H9 (cell line): ENCODE measurements around the gene RNU1-4. TPM values are rescaled to one million over a fixed set of nuclear protein-coding genes. Genes with fewer than 3 reads are reported as not detected.
"Not testable (repeated sequence)": the region's sequence is repeated elsewhere in the genome, so short reads cannot be mapped to it uniquely, and the experiment has no call there.

Experiments
- DNase-seq: peaks from one replicate; pipeline ENCODE4 v3.0.0-alpha.2; 2017
- H2AFZ ChIP-seq: one replicate; pipeline ENCODE4 v1.6.1; 2013; ENCODE audit warnings: mild to moderate bottlenecking, low read length, control low read depth, moderate library complexity
- H2AK5ac ChIP-seq: 2 replicates; pipeline ENCODE4 v1.6.1; 2013; ENCODE audit warnings: low read length, control low read depth, mixed read lengths; ENCODE audit not compliant: insufficient read length
- H2BK120ac ChIP-seq: one replicate; pipeline ENCODE4 v1.6.1; 2013; ENCODE audit warnings: low read depth, mild to moderate bottlenecking, low read length, control low read depth, inconsistent platforms; ENCODE audit not compliant: poor library complexity, severe bottlenecking
- H2BK12ac ChIP-seq: 2 replicates; pipeline ENCODE4 v1.6.1; 2013; ENCODE audit warnings: low read length, control low read depth, mixed read lengths, low read depth; ENCODE audit not compliant: insufficient read length
- H2BK15ac ChIP-seq: 2 replicates; pipeline ENCODE4 v1.6.1; 2013; ENCODE audit warnings: low read depth, low read length, control low read depth
- H2BK20ac ChIP-seq: one replicate; pipeline ENCODE4 v1.6.1; 2013; ENCODE audit warnings: low read depth, mild to moderate bottlenecking, low read length, control low read depth, inconsistent platforms; ENCODE audit not compliant: poor library complexity, severe bottlenecking
- H2BK5ac ChIP-seq: 2 replicates; pipeline ENCODE4 v1.6.1; 2013; ENCODE audit warnings: low read length, control low read depth, mixed read lengths; ENCODE audit not compliant: insufficient read length
- H3K14ac ChIP-seq: 2 replicates; pipeline ENCODE4 v1.6.1; 2013; ENCODE audit warnings: low read length, control low read depth; ENCODE audit not compliant: insufficient read depth
- H3K18ac ChIP-seq: 2 replicates; pipeline ENCODE4 v1.6.1; 2013; ENCODE audit warnings: low read depth, mild to moderate bottlenecking, mixed read lengths, low read length, control low read depth; ENCODE audit not compliant: insufficient read length
- H3K23ac ChIP-seq: 2 replicates; pipeline ENCODE4 v1.6.1; 2013; ENCODE audit warnings: low read length, control low read depth, mixed read lengths, low read depth; ENCODE audit not compliant: insufficient read length
- H3K23me2 ChIP-seq: 2 replicates; pipeline ENCODE4 v1.6.1; 2013; ENCODE audit warnings: low read depth, mild to moderate bottlenecking, mixed read lengths, low read length, control low read depth; ENCODE audit not compliant: insufficient read length, poor library complexity, severe bottlenecking
- H3K27ac ChIP-seq: 2 replicates; pipeline ENCODE4 v1.5.1; 2013; ENCODE audit warnings: low read length, control low read depth, mixed read lengths, low read depth; ENCODE audit not compliant: insufficient read length
- H3K27me3 ChIP-seq: 2 replicates; pipeline ENCODE4 v1.6.1; 2013; ENCODE audit warnings: low read length, control low read depth, inconsistent platforms; ENCODE audit not compliant: insufficient read depth
- H3K4ac ChIP-seq: 2 replicates; pipeline ENCODE4 v1.6.1; 2013; ENCODE audit warnings: low read depth, mild to moderate bottlenecking, control low read depth, inconsistent platforms, low read length, moderate library complexity
- H3K4me1 ChIP-seq: 2 replicates; pipeline ENCODE4 v1.6.1; 2013; ENCODE audit warnings: low read length, control low read depth, inconsistent platforms; ENCODE audit not compliant: insufficient read depth
- H3K4me2 ChIP-seq: 2 replicates; pipeline ENCODE4 v1.6.1; 2013; ENCODE audit warnings: low read length, control low read depth, mixed read lengths; ENCODE audit not compliant: insufficient read length, insufficient read depth
- H3K56ac ChIP-seq: 2 replicates; pipeline ENCODE4 v1.6.1; 2013; ENCODE audit warnings: low read depth, mild to moderate bottlenecking, mixed read lengths, low read length, control low read depth; ENCODE audit not compliant: insufficient read length
- H3K79me1 ChIP-seq: 2 replicates; pipeline ENCODE4 v1.6.1; 2013; ENCODE audit warnings: low read depth, mild to moderate bottlenecking, moderate library complexity, low read length, control low read depth, inconsistent platforms; ENCODE audit not compliant: insufficient read depth, poor library complexity, severe bottlenecking
- H3K79me2 ChIP-seq: 2 replicates; pipeline ENCODE4 v1.6.1; 2013; ENCODE audit warnings: low read length, control low read depth, inconsistent platforms; ENCODE audit not compliant: insufficient read depth
- H3K9ac ChIP-seq: 2 replicates; pipeline ENCODE4 v1.6.1; 2013; ENCODE audit warnings: low read length, control low read depth, mixed read lengths; ENCODE audit not compliant: insufficient read length; ENCODE audit errors: extremely low read depth
- H3K9me3 ChIP-seq: one replicate; pipeline ENCODE4 v1.6.1; 2013; ENCODE audit warnings: low read depth, low read length, inconsistent platforms; ENCODE audit not compliant: control insufficient read depth
- H3T11ph ChIP-seq: one replicate; pipeline ENCODE4 v1.6.1; 2013; ENCODE audit warnings: mild to moderate bottlenecking, low read length, control low read depth, inconsistent platforms
- H4K20me1 ChIP-seq: one replicate; pipeline ENCODE4 v1.6.1; 2013; ENCODE audit not compliant: control insufficient read depth, insufficient read length, insufficient read depth
- H4K5ac ChIP-seq: 2 replicates; pipeline ENCODE4 v1.6.1; 2013; ENCODE audit warnings: low read depth, mild to moderate bottlenecking, mixed read lengths, low read length, control low read depth; ENCODE audit not compliant: insufficient read length
- H4K8ac ChIP-seq: replicated peaks from 2 replicates; pipeline ENCODE4 v1.6.1; 2013; ENCODE audit warnings: low read length, control low read depth, mixed read lengths, low read depth; ENCODE audit not compliant: insufficient read length
- H4K91ac ChIP-seq: 2 replicates; pipeline ENCODE4 v1.6.1; 2013; ENCODE audit warnings: low read depth, mild to moderate bottlenecking, moderate library complexity, mixed read lengths, low read length, control low read depth; ENCODE audit not compliant: insufficient read length
- H3K27ac Mint-ChIP-seq, 3 experiments: 2 replicates in 2 of 3; 3 replicates in 1 of 3; pipeline ENCODE4 v1.8.0; 2020 to 2021; ENCODE audit warnings: mixed read lengths in 3 of 3, mild to moderate bottlenecking in 1 of 3, moderate library complexity in 1 of 3
- H3K27me3 Mint-ChIP-seq: 2 replicates; pipeline ENCODE4 v1.8.0; 2021; ENCODE audit warnings: low read depth, mild to moderate bottlenecking, moderate library complexity, mixed read lengths
- H3K36me3 Mint-ChIP-seq, 3 experiments: 2 replicates in 2 of 3; 3 replicates in 1 of 3; pipeline ENCODE4 v1.8.0; 2020 to 2021; ENCODE audit warnings: low read depth in 3 of 3, mixed read lengths in 3 of 3; ENCODE audit not compliant: insufficient read depth in 1 of 3
- H3K4me1 Mint-ChIP-seq, 2 experiments: 2 replicates each; pipeline ENCODE4 v1.8.0; 2020; ENCODE audit warnings: mixed read lengths in 2 of 2
- H3K4me3 Mint-ChIP-seq, 2 experiments: 2 replicates in 1 of 2; 3 replicates in 1 of 2; pipeline ENCODE4 v1.8.0; 2020 to 2021; ENCODE audit warnings: mild to moderate bottlenecking in 2 of 2, mixed read lengths in 2 of 2, moderate library complexity in 1 of 2
- H3K9me3 Mint-ChIP-seq, 2 experiments: 2 replicates in 1 of 2; 3 replicates in 1 of 2; pipeline ENCODE4 v1.8.0; 2020; ENCODE audit warnings: mild to moderate bottlenecking in 2 of 2, mixed read lengths in 2 of 2, moderate library complexity in 1 of 2
- WGBS: extraction: QIAGEN DNeasy Blood & Tissue Kit; methylation state at CpG from one replicate; pipeline ENCODE4 v1.1.7; 2013; ENCODE audit warnings: missing lambda C conversion rate, low lambda C conversion rate, mixed read lengths; ENCODE audit not compliant: insufficient read length; ENCODE audit errors: extremely low coverage; 5-methylcytosine and 5-hydroxymethylcytosine counted together
- total RNA-seq: library from RNA; stranded (reverse); gene quantifications from 2 replicates; pipeline ENCODE4 v1.2.1, GENCODE V29; 2021

RNU1-4 gene
- total RNA-seq, 1 experiment from 2014 or later = 2,051 TPM

- H3K79me1 ChIP-seq, H3T11ph ChIP-seq, H2BK5ac ChIP-seq, H3K27me3 ChIP-seq, H2BK12ac ChIP-seq, H2BK20ac ChIP-seq, H3K4me3 Mint-ChIP-seq, H4K20me1 ChIP-seq, H3K4me2 ChIP-seq, H3K9me3 ChIP-seq, H4K8ac ChIP-seq, H3K27ac Mint-ChIP-seq, H3K4ac ChIP-seq, H3K9ac ChIP-seq, H3K36me3 Mint-ChIP-seq, H3K9me3 Mint-ChIP-seq, H4K91ac ChIP-seq, H3K23me2 ChIP-seq, H2AFZ ChIP-seq, H2BK15ac ChIP-seq, H3K56ac ChIP-seq, H4K5ac ChIP-seq, H2AK5ac ChIP-seq, H3K4me1 ChIP-seq, H3K18ac ChIP-seq, H2BK120ac ChIP-seq, H3K23ac ChIP-seq, H3K14ac ChIP-seq, H3K27ac ChIP-seq, H3K79me2 ChIP-seq: not testable (repeated sequence)
- Mint-ChIP-seq H3K27me3 (peaks cover 28% of the 10 kb centered on the region), H3K4me1 (peaks cover 12 to 16% of the 10 kb centered on the region in 2 experiments)
- WGBS = no CpG with 5 or more reads among the region's 8 CpGs
- peak; percentile 17 for DNase-seq
Measured at GRCh38 chr1:16775290-16775689, 35.0 kb downstream of the RNU1-4 start.

DNA sequence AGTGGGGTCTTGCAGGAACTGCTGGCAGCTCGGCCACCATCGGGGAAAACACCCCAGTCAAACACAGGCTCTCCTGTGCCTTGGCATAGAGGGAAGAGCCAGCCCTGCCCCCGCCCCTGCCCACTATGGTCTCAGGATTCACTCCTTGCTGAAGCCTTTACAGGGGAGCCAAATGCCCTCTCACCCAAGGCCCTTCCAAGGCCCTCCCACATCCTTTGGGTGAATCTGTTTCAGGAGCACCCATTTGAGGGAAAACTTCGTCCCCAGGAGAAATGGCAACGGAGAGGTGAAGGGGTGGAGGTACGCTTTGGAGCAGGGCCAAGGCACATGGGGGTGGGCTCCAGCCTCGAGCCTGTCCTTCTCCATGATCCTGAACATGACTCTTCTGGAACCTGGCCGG, 35.9 kb downstream of the RNU1-4 start:
- no CpG with 5 or more reads among the region's 8 CpGs for WGBS
- peaks cover 30% of the 10 kb centered on the region for H3K27me3 Mint-ChIP-seq
- H3K4me1 Mint-ChIP-seq = peaks cover 12 to 16% of the 10 kb centered on the region in 2 experiments
- not testable (repeated sequence) for H4K5ac ChIP-seq, H3K23me2 ChIP-seq, H3K27me3 ChIP-seq, H3K18ac ChIP-seq, H4K8ac ChIP-seq, H2BK5ac ChIP-seq, H3K9me3 Mint-ChIP-seq, H2BK20ac ChIP-seq, H2AK5ac ChIP-seq, H4K20me1 ChIP-seq, H4K91ac ChIP-seq, H2BK15ac ChIP-seq, H3K9ac ChIP-seq, H3K4me2 ChIP-seq, H3K14ac ChIP-seq, H3K4ac ChIP-seq, H3K56ac ChIP-seq, H3K79me2 ChIP-seq, H2AFZ ChIP-seq, H3K27ac Mint-ChIP-seq, H3K4me1 ChIP-seq, H3K23ac ChIP-seq, H3K4me3 Mint-ChIP-seq, H3T11ph ChIP-seq, H3K79me1 ChIP-seq, H3K9me3 ChIP-seq, H2BK12ac ChIP-seq, H2BK120ac ChIP-seq, H3K36me3 Mint-ChIP-seq, H3K27ac ChIP-seq
- DNase-seq = peak; percentile 10
